MM.1S (cell line): ENCODE data around the gene FLVCR1.

Source experiments
- DNase-seq: peaks from one replicate; pipeline ENCODE4 v3.0.0-alpha.2; 2015
- H2AFZ ChIP-seq: fragments of 300-600 bp; sonication (generic); 2 replicates; pipeline ENCODE4 v1.6.0; 2016; ENCODE audit warnings: antibody characterized with exemption, low read length
- H3F3A ChIP-seq: fragments of 300-600 bp; sonication (generic); 2 replicates; pipeline ENCODE4 v1.6.1; 2016; ENCODE audit warnings: mild to moderate bottlenecking, antibody characterized with exemption, low read length, moderate library complexity, mixed read lengths; ENCODE audit not compliant: insufficient read depth
- H3K27ac ChIP-seq: fragments of 300-600 bp; sonication (generic); 2 replicates; pipeline ENCODE4 v1.5.1; 2016; ENCODE audit warnings: mild to moderate bottlenecking, low read length
- H3K27me3 ChIP-seq: fragments of 300-600 bp; sonication (generic); replicated peaks from 2 replicates; pipeline ENCODE4 v1.6.0; 2016; ENCODE audit warnings: low read length; ENCODE audit not compliant: insufficient read depth
- H3K36me3 ChIP-seq: fragments of 300-600 bp; sonication (generic); replicated peaks from 2 replicates; pipeline ENCODE4 v1.6.1; 2016; ENCODE audit warnings: mild to moderate bottlenecking, low read length, mixed read lengths; ENCODE audit not compliant: insufficient read depth
- H3K4me1 ChIP-seq: fragments of 300-600 bp; sonication (generic); 2 replicates; pipeline ENCODE4 v1.6.1; 2016; ENCODE audit warnings: low read length, mixed read lengths
- H3K4me2 ChIP-seq: fragments of 300-600 bp; sonication (generic); 2 replicates; pipeline ENCODE4 v1.6.0; 2016; ENCODE audit warnings: low read depth, low read length
- H3K4me3 ChIP-seq: fragments of 300-600 bp; sonication (generic); 2 replicates; pipeline ENCODE4 v1.5.1; 2016; ENCODE audit warnings: low read length, mixed read lengths
- H3K79me2 ChIP-seq: fragments of 300-600 bp; sonication (generic); 2 replicates; pipeline ENCODE4 v1.6.1; 2016; ENCODE audit warnings: mixed run types, low read length, mixed read lengths
- H3K9ac ChIP-seq: fragments of 300-600 bp; sonication (generic); 2 replicates; pipeline ENCODE4 v1.6.1; 2016; ENCODE audit warnings: low read length, mixed read lengths
- H3K9me2 ChIP-seq: fragments of 300-600 bp; sonication (generic); replicated peaks from 2 replicates; pipeline ENCODE4 v1.6.1; 2016; ENCODE audit warnings: mild to moderate bottlenecking, low read length, mixed read lengths; ENCODE audit not compliant: insufficient read depth
- H3K9me3 ChIP-seq: fragments of 300-600 bp; sonication (generic); replicated peaks from 2 replicates; pipeline ENCODE4 v1.6.1; 2016; ENCODE audit warnings: mild to moderate bottlenecking, low read length, mixed read lengths; ENCODE audit not compliant: insufficient read depth
- H4K20me1 ChIP-seq: fragments of 300-600 bp; sonication (generic); 2 replicates; pipeline ENCODE4 v1.6.1; 2016; ENCODE audit warnings: mild to moderate bottlenecking, low read length, moderate library complexity, mixed read lengths; ENCODE audit not compliant: insufficient read depth
- EZH2 ChIP-seq: fragments of 300-600 bp; sonication (generic); optimal IDR thresholded peaks from 2 replicates; pipeline ENCODE3; 2017; ENCODE audit warnings: low read depth, mild to moderate bottlenecking, antibody characterized with exemption, low read length, mixed read lengths
- EZH2phosphoT487 ChIP-seq: fragments of 300-600 bp; sonication (generic); IDR thresholded peaks from 2 replicates; pipeline ENCODE4 v1.6.1; 2018; ENCODE audit warnings: antibody characterized with exemption, low read length
- TF ChIP-seq, protein P1 (sequence below): fragments of 300-600 bp; sonication (generic); IDR thresholded peaks from 2 replicates; pipeline ENCODE4 v1.5.1; 2016; ENCODE audit warnings: antibody characterized with exemption, low read length, mixed read lengths

FLVCR1 gene

DNA sequence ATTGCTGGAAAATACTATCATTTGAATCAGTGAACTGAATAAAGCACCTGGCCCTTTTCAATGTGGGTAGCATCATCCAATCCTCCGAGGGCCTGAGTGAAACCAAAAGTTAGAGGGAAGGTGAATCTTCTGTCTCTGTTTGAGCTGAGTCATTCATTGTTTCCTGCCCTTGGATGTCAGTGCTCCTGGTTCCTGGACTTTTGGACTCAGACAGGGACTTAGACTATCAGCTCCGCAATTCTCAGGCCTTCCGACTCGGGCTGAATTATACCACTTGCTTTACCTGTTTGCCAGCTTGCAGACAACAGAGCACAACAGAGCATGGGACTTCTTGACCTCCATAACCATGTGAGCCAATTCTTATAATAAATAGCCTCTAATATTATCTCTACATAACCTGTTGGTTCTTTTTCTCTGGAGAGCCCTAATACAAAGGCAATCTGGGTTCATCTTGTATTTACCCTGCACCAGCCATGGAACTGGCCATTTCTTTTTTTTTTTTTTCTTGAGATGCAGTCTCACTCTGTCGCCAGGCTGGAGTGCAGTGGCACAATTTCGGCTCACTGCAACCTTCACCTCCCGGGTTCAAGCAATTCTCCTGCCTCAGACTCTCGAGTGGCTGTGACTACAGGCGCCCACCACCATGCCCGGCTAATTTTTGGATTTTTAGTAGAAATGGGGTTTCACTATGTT is 73.1 kb downstream of the FLVCR1 start:
- peak overlapping the region; percentile 73 for H3K4me2 ChIP-seq
- peaks cover 9% of the 10 kb centered on the region; the same call in 1 of the 2 replicates for H3K4me1 ChIP-seq
- peak overlapping the region; percentile 68 for H3K9ac ChIP-seq
- peak; percentile 78 for DNase-seq
- TF ChIP-seq, protein P1, sequence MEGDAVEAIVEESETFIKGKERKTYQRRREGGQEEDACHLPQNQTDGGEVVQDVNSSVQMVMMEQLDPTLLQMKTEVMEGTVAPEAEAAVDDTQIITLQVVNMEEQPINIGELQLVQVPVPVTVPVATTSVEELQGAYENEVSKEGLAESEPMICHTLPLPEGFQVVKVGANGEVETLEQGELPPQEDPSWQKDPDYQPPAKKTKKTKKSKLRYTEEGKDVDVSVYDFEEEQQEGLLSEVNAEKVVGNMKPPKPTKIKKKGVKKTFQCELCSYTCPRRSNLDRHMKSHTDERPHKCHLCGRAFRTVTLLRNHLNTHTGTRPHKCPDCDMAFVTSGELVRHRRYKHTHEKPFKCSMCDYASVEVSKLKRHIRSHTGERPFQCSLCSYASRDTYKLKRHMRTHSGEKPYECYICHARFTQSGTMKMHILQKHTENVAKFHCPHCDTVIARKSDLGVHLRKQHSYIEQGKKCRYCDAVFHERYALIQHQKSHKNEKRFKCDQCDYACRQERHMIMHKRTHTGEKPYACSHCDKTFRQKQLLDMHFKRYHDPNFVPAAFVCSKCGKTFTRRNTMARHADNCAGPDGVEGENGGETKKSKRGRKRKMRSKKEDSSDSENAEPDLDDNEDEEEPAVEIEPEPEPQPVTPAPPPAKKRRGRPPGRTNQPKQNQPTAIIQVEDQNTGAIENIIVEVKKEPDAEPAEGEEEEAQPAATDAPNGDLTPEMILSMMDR = peak; percentile 44
- no peak for TF ChIP-seq EZH2
- TF ChIP-seq EZH2phosphoT487 = no peak
- H2AFZ ChIP-seq = peak overlapping the region; percentile 70
- no peaks in the 10 kb centered on the region for H3K36me3 ChIP-seq
- H3K27me3 ChIP-seq = no peaks in the 10 kb centered on the region
- no peaks in the 10 kb centered on the region for H3F3A ChIP-seq
- H4K20me1 ChIP-seq = no peaks in the 10 kb centered on the region
- H3K9me3 ChIP-seq = no peaks in the 10 kb centered on the region
- H3K27ac ChIP-seq = peak overlapping the region; percentile 59; the same call in 1 of the 2 replicates
- no peaks in the 10 kb centered on the region for H3K9me2 ChIP-seq
- peaks cover 10% of the 10 kb centered on the region for H3K79me2 ChIP-seq
- peak overlapping the region; percentile 63 for H3K4me3 ChIP-seq

DNA sequence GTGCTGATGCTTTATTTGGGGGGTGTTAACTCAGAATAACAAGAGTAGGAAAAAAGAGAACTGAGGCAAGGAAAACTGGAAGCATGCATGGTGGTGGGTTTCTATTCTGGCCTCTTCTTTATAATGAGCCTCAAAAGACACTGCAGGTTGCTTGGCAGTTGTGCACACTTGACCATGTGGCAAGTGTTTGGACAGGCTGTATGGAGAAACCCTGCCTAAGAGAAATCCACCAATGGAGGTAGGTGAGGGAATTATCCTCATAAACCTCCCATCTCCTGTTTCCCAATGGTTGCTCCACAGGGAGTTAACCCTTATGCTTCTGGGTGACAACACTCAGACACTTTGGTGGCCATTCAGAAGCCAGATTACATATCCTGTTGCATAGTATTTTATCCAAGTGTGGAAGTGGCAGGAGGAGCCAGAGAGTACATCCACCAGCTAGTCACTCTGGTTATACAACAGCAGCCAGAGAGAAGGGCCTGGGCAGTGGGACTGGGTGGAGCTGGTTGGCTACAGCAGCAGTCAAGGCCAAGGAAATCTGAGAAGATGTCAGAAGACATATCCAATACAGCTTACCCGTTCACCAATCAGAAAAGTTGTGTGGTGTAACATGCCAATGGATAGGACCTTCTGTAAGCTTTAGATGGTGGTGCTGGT is 75.9 kb downstream of the FLVCR1 start:
- Histone ChIP-seq H3K9me3 (no peaks in the 10 kb centered on the region), H3K9ac (no peak overlapping the region), H3F3A (no peaks in the 10 kb centered on the region), H3K27ac (no peak overlapping the region), H3K4me1 (peaks cover 9% of the 10 kb centered on the region; the same call in 1 of the 2 replicates), H3K79me2 (peaks cover 10% of the 10 kb centered on the region), H3K4me3 (no peak overlapping the region), H3K27me3 (no peaks in the 10 kb centered on the region), H3K4me2 (no peak overlapping the region), H3K9me2 (no peaks in the 10 kb centered on the region), H2AFZ (no peak overlapping the region), H3K36me3 (no peaks in the 10 kb centered on the region), H4K20me1 (no peaks in the 10 kb centered on the region)
- no peak for TF ChIP-seq EZH2
- TF ChIP-seq, protein P1 = no peak
- TF ChIP-seq EZH2phosphoT487 = no peak
- DNase-seq = no peak

DNA sequence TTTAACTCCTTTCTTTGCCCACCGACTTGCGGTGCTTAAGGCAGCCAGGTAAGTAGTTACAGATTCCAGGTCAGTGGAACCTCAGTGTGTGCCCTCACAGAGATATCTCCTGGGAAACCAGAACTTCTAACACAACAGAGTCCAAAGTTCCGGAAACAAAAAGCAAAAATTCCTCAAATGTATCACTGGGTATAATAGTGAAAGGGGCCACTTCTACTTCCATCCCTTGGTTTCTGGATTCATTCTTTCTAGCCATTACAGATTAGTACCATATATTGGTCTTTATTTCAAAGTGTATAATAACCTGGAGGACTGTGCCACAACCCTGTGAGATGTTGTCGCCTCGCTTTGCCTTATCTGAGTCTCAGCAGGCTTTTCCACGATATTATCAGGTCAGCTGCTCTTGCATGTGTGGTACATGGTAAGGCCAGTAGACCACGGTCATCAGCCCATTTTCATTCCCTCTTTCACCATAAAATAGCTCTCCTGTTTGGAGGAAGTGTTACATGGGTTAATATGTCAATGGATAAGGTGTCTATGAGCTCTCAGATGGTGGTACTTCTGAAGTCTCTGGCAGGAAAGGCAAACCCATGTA is 77.4 kb downstream of the FLVCR1 start:
- TF ChIP-seq EZH2phosphoT487 (no peak), EZH2 (no peak)
- TF ChIP-seq, protein P1 = no peak
- H3F3A ChIP-seq = no peaks in the 10 kb centered on the region
- H3K9me2 ChIP-seq = no peaks in the 10 kb centered on the region
- no peaks in the 10 kb centered on the region for H3K36me3 ChIP-seq
- H3K9me3 ChIP-seq = no peaks in the 10 kb centered on the region
- H3K9ac ChIP-seq = no peak overlapping the region
- H3K4me1 ChIP-seq = peaks cover 8% of the 10 kb centered on the region; the same call in 1 of the 2 replicates
- no peak overlapping the region for H3K4me3 ChIP-seq
- DNase-seq = no peak
- no peaks in the 10 kb centered on the region for H4K20me1 ChIP-seq
- no peaks in the 10 kb centered on the region for H3K27me3 ChIP-seq
- H2AFZ ChIP-seq = no peak overlapping the region
- H3K4me2 ChIP-seq = no peak overlapping the region
- H3K27ac ChIP-seq = no peak overlapping the region
- H3K79me2 ChIP-seq = peaks cover 10% of the 10 kb centered on the region
